ENCODE data around the gene HEPACAM2.

GRCh38 chr7:93142127-93142526 lies 84.1 kb downstream of the HEPACAM2 start:
- no peak for TF ChIP-seq CTCF (IDR thresholded peaks at IDR 0.05; ENCODE audit: insufficient read depth, low read length, poor library complexity, severe bottlenecking)
- TF ChIP-seq EZH2phosphoT487 (conservative IDR thresholded peaks at IDR 0.05; ENCODE audit: low read length), result no peak
